H1 (cell line): ENCODE data around the gene FUNDC1.

Experiments used
- EGR1 ChIP-seq: IDR thresholded peaks from 2 replicates; pipeline ENCODE4 v1.6.1; 2011; ENCODE audit warnings: low read depth, low read length, borderline replicate concordance
- SP1 ChIP-seq: IDR thresholded peaks from 2 replicates; pipeline ENCODE4 v1.6.1; 2011; ENCODE audit warnings: low read depth, low read length
- TBP ChIP-seq: IDR thresholded peaks from 2 replicates; pipeline ENCODE4 v1.6.1; 2011; ENCODE audit warnings: low read depth, low read length, improper control_type of control experiment

DNA sequence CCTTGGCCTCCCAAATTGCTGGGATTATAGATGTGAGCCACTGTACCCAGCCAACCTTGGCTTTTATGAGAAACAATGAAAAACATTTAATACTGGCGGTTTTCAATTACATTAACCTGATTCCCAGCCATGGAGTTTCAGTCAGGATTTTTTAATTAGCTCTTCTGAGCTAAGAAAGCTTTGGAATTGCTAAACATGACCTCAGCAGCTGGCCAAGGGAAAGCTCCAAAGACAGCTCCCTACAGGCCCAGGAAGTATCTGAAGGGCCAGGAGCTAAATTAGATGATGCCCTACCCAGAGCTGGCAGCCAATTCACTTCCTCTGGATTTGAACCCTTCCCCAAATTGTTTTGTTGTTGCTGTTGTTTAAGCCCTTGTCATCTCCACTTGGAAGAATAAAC lies 26.5 kb upstream of the FUNDC1 start:
- no peak for TF ChIP-seq TBP
- TF ChIP-seq EGR1, result no peak
- TF ChIP-seq SP1, result no peak
